Neutrophil (primary cell): ENCODE results near the gene AQP2.
"Not testable (repeated sequence)": the region's sequence is repeated elsewhere in the genome, so short reads cannot be mapped to it uniquely, and the experiment has no call there.

Experiments used
- H3K27ac ChIP-seq: fragments of 200-600 bp; sonication (generic); 2 replicates; pipeline ENCODE4 v1.5.1; 2016; ENCODE audit warnings: mild to moderate bottlenecking, moderate library complexity
- H3K27me3 ChIP-seq: fragments of 200-600 bp; sonication (generic); 2 replicates; pipeline ENCODE4 v1.6.0; 2016; ENCODE audit warnings: mild to moderate bottlenecking
- H3K36me3 ChIP-seq: fragments of 200-600 bp; sonication (generic); 2 replicates; pipeline ENCODE4 v1.5.1; 2017
- H3K4me1 ChIP-seq, 2 experiments: fragments of 200-600 bp in 1 of 2; sonication (generic) in 1 of 2; 1 replicate in 1 of 2; 2 replicates in 1 of 2; pipeline versions ENCODE4 v1.5.1 to v1.6.1; 2013 to 2016; ENCODE audit warnings: low read depth in 1 of 2, low read length in 1 of 2, mild to moderate bottlenecking in 1 of 2, moderate library complexity in 1 of 2; ENCODE audit not compliant: control insufficient read depth in 1 of 2, insufficient read depth in 1 of 2
- H3K4me3 ChIP-seq, 2 experiments: fragments of 200-600 bp in 1 of 2; sonication (generic) in 1 of 2; 1 replicate in 1 of 2; 2 replicates in 1 of 2; pipeline ENCODE4 v1.5.1; 2013 to 2016; ENCODE audit warnings: low read depth in 1 of 2, low read length in 1 of 2, mild to moderate bottlenecking in 1 of 2, moderate library complexity in 1 of 2
- H3K9me3 ChIP-seq: fragments of 200-600 bp; sonication (generic); 2 replicates; pipeline ENCODE4 v1.5.1; 2016
- TF ChIP-seq, protein P1 (sequence below): fragments of 200-600 bp; sonication (generic); IDR thresholded peaks from 2 replicates; pipeline ENCODE4 v1.5.1; 2016; ENCODE audit warnings: antibody characterized with exemption

Gene AQP2

DNA sequence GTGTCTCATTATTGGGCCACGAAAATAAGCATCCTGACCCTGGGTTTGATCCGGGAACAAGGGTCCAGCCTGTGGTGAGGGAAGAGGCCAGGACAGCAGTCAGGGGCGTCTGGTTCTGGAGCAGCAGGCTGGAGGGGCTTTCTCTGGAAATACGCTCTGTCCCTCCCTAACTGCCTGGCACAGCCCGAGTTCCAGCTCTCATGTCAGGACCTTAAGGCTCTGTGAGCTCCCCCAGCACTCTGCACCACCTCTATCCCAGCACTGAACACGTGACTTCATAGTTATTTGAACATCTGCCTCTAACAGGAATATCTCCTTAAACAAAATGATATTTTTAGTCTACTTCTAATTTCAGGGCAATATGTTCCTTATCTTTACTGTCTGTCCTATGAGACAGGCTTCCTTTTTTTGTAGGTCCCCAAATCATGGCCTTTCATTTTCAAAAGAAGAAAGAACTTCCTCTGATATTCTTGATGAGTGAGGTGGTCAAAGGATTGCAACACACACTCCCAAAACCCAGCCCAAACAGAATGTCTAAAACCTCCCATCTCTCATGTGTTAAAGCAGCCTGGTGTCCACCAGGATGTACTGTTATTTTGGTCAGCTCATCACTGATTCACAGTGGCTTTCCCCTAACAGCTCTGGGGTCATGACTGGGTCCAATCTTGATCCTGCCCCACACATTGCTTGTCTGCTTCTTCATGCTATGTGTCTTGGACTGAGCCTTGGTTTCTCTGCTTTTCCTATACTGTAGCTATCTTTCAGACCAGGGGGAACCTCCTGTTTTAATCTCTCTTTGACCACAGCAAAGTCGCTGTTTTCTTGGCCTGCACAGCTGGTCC is 31.9 kb downstream of the AQP2 start:
- Histone ChIP-seq H3K4me3 (no peak overlapping the region), H3K9me3 (no peaks in the 10 kb centered on the region), H3K27me3 (no peaks in the 10 kb centered on the region), H3K27ac (no peak overlapping the region), H3K36me3 (no peaks in the 10 kb centered on the region), H3K4me1 (peaks cover 10 to 18% of the 10 kb centered on the region in 2 experiments)
- TF ChIP-seq, protein P1, sequence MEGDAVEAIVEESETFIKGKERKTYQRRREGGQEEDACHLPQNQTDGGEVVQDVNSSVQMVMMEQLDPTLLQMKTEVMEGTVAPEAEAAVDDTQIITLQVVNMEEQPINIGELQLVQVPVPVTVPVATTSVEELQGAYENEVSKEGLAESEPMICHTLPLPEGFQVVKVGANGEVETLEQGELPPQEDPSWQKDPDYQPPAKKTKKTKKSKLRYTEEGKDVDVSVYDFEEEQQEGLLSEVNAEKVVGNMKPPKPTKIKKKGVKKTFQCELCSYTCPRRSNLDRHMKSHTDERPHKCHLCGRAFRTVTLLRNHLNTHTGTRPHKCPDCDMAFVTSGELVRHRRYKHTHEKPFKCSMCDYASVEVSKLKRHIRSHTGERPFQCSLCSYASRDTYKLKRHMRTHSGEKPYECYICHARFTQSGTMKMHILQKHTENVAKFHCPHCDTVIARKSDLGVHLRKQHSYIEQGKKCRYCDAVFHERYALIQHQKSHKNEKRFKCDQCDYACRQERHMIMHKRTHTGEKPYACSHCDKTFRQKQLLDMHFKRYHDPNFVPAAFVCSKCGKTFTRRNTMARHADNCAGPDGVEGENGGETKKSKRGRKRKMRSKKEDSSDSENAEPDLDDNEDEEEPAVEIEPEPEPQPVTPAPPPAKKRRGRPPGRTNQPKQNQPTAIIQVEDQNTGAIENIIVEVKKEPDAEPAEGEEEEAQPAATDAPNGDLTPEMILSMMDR = no peak

DNA sequence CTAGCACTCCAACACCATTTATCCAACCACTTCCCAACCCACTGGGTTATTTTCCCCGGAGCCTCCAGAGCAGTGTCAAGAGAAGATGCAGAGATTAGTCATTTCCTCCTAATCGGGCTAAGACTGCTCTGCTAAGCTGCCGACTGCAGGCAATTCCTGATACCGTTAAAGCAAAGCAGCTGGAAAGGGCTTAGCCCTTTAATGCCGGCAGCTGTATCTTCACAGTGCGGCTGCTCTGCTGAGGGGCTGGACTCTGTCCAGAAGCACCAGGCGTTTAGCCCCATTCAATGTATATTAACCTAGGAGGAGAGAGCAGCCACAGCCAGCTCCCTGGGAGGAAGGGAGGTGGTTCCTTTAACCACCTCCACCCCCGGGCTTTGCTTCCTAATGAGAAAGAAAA is 33.4 kb downstream of the AQP2 start:
- no peaks in the 10 kb centered on the region for H3K9me3 ChIP-seq
- H3K4me1 ChIP-seq = peaks cover 23 to 32% of the 10 kb centered on the region in 2 experiments
- no peak overlapping the region for H3K4me3 ChIP-seq
- no peak overlapping the region for H3K27ac ChIP-seq
- no peaks in the 10 kb centered on the region for H3K36me3 ChIP-seq
- H3K27me3 ChIP-seq = no peaks in the 10 kb centered on the region
- TF ChIP-seq, protein P1 = no peak

DNA sequence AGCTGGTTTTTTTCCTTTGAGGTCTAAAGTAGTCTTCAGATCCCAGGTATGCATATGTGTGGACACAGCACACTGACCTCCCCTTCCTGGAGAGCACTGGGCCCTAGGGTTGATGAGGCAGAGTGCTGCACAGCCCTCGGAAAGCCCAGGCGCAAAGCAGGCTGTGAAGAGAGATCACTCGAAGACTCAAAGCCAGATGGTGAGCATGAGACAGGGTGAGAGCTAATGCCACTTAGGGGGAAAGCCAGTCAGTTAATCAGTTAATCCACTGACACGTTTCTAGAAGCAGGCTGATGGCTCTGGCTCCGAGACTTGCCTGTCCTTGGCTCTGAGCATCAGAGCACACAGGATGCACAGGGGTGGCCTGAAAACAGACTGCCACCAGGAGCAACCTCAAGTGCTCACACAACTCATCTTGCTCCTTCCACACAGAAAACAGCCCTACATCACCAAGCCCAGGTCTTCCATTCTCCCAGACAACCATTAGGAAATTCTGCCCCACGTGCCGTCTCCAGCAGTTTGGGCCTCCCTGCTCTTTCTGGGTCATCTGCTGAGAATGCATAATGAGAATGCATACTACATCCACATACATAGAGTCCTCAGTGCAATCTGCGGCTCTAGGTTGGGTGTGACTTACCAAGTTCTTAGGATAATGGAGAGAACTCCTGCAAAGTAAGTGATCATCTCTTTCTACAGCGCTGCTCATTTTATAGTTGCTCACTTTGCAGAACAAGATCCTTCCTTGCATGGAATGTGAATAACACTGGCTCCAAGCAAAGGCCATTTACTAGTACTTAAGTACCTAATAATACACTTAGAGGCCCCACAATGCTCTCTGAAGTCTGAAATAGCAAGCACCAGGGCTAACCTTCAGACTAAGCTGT is 34.2 kb downstream of the AQP2 start:
- Histone ChIP-seq H3K27ac (no peak overlapping the region), H3K4me1 (peaks cover 27 to 36% of the 10 kb centered on the region in 2 experiments), H3K4me3 (no peak overlapping the region), H3K36me3 (no peaks in the 10 kb centered on the region), H3K9me3 (no peaks in the 10 kb centered on the region), H3K27me3 (no peaks in the 10 kb centered on the region)
- TF ChIP-seq, protein P1 = no peak

DNA sequence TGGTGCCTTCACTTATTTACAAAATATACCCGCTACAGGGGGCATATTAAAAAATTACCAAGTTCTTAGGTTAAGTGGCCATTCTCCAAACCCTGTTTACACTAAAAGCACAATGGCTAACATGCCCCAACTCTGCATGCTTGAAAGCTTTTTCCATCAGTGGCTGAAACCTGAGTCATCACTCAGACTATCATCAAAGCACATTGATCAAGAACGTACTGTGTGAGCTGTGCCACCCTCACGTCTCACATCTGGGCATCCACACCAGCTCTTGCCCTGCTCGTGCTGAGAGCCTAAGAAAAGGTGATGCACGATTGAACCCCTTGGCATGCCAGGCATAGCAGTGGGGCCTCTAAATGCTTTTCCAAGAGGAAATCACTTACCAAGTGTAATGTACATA is 35.4 kb downstream of the AQP2 start:
- Histone ChIP-seq H3K27me3 (no peaks in the 10 kb centered on the region), H3K27ac (peak overlapping the region; percentile 83), H3K4me1 (peaks cover 40 to 49% of the 10 kb centered on the region in 2 experiments), H3K4me3 (no peak overlapping the region), H3K36me3 (no peaks in the 10 kb centered on the region), H3K9me3 (no peaks in the 10 kb centered on the region)
- TF ChIP-seq, protein P1 = no peak

DNA sequence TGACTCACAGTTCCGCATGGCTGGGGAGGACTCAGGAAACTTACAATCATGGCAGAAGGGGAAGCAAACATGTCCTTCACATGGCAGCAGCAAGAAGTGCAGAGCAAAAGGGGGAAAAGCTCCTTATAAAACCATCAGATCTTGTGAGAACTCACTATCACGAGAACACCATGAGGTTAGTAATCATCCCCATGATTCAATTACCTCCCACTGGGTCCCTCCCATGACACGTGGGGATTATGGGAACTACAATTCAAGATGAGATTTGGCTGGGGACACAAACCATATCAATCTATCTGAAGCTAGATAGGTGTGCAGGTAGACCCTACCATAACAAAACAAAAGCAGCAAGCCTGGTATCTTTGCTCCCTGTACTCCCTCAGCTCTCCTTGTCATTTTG is 35.9 kb downstream of the AQP2 start:
- Histone ChIP-seq H3K27ac (peak overlapping the region; percentile 83), H3K4me1 (peaks cover 41 to 51% of the 10 kb centered on the region in 2 experiments)
- H3K9me3 ChIP-seq, H3K4me3 ChIP-seq, H3K27me3 ChIP-seq, H3K36me3 ChIP-seq: not testable (repeated sequence)
